Transverse colon (tissue), 4 donors: ENCODE data around the gene LRP8. TPM values are rescaled to one million over a fixed set of nuclear protein-coding genes. Genes with fewer than 3 reads are reported as not detected.

Experiments
- DNase-seq: peaks from one replicate; pipeline ENCODE4 v3.0.0-alpha.2; 2019
- H3K27ac ChIP-seq, 4 donors: fragments of 200-600 bp; sonication (generic); 2 replicates each; pipeline ENCODE4 v1.5.1; 2016 to 2018; ENCODE audit warnings: inconsistent platforms in 4 of 4
- H3K27me3 ChIP-seq: fragments of 200-600 bp; sonication (generic); 2 replicates; pipeline ENCODE4 v1.5.1; 2017; ENCODE audit warnings: inconsistent platforms
- H3K36me3 ChIP-seq, 4 donors: fragments of 200-600 bp; sonication (generic); 2 replicates each; pipeline ENCODE4 v1.5.1; 2017 to 2019; ENCODE audit warnings: inconsistent platforms in 4 of 4
- H3K4me1 ChIP-seq, 4 donors: fragments of 200-600 bp; sonication (generic); 2 replicates each; pipeline ENCODE4 v1.5.1; 2017 to 2020; ENCODE audit warnings: inconsistent platforms in 4 of 4
- H3K4me3 ChIP-seq, 4 donors: fragments of 200-600 bp; sonication (generic); 1 replicate in 1 of 4; 2 replicates in 3 of 4; pipeline versions ENCODE4 v1.5.1 to v1.6.1; 2017 to 2019; ENCODE audit warnings: inconsistent platforms in 4 of 4
- H3K9me3 ChIP-seq, 2 donors: fragments of 200-600 bp; sonication (generic); 2 replicates each; pipeline ENCODE4 v1.5.1; 2017 to 2019; ENCODE audit warnings: inconsistent platforms in 2 of 2
- CTCF ChIP-seq, 5 experiments: fragments of 200-600 bp in 3 of 5; fragments of 450-650 bp in 2 of 5; sonication (generic) in 3 of 5; IDR thresholded peaks; 1 replicate in 2 of 5; 2 replicates in 3 of 5; pipeline ENCODE4 v1.5.1; 2016 to 2017; ENCODE audit warnings: antibody characterized with exemption in 5 of 5, inconsistent platforms in 3 of 5, mild to moderate bottlenecking in 2 of 5, moderate library complexity in 1 of 5
- EP300 ChIP-seq: sonication (generic); formaldehyde crosslinking; IDR thresholded peaks from one replicate; pipeline ENCODE4 v1.6.1; 2017; ENCODE audit warnings: antibody characterized with exemption, low read depth
- POLR2A ChIP-seq: fragments of 450-650 bp; IDR thresholded peaks from one replicate; pipeline ENCODE4 v1.6.1; 2016; ENCODE audit warnings: antibody characterized with exemption, mild to moderate bottlenecking, moderate library complexity
- POLR2AphosphoS5 ChIP-seq, 3 donors: sonication (generic); formaldehyde crosslinking; IDR thresholded peaks; one replicate each; pipeline ENCODE4 v1.6.1; 2016; ENCODE audit warnings: antibody characterized with exemption in 3 of 3
- WGBS, 2 donors: methylation state at CpG; one replicate each; pipeline ENCODE4 v1.1.5; 2018; ENCODE audit warnings: low coverage in 1 of 2; 5-methylcytosine and 5-hydroxymethylcytosine counted together
- in situ Hi-C, 4 donors: fragments of 200-750 bp; cut with MboI; loops; one replicate each; pipeline versions ENCODE4 v1.15.0 to v1.15.1; 2017; ENCODE audit warnings: low sequenced_read_pairs in 3 of 4, low pct_ligation_motif_present in 1 of 4, low pct_unique_long_range_greater_than_20kb in 1 of 4
- intact Hi-C: fragments of 100-400 bp; cut with DNase I; formaldehyde crosslinking; loops from one replicate; pipeline ENCODE4 v1.15.1; 2023; ENCODE audit warnings: low total_unique reads
- total RNA-seq, 4 donors: library from RNA; depleted of rRNA; stranded (reverse); fragments of >200 nt; gene quantifications; one replicate each; pipeline ENCODE4 v1.1.0, GENCODE V29; 2016

LRP8 gene
- total RNA-seq, 4 donors from 2014 or later = 0.37 to 10.7 (median 1.4) TPM

- no peaks in the 10 kb centered on the region for H3K36me3 ChIP-seq
- intact Hi-C loops (no loop called here), in situ Hi-C loops (no loop called here)
- DNase-seq = no peak
- WGBS, 2 donors = 84 to 98% methylated on average over 8 to 11 of the region's 11 CpGs
- H3K9me3 ChIP-seq = no peaks in the 10 kb centered on the region
- no peak overlapping the region for H3K4me3 ChIP-seq
- no peaks in the 10 kb centered on the region for H3K4me1 ChIP-seq
- H3K27me3 ChIP-seq = no peaks in the 10 kb centered on the region
- no peak for TF ChIP-seq EP300
- no peak for TF ChIP-seq POLR2A
- no peak overlapping the region for H3K27ac ChIP-seq
Observed at GRCh38 chr1:53344921-53345838, 17.3 kb upstream of the LRP8 start.

GRCh38 chr1:53343831-53344668 is 16.2 kb upstream of the LRP8 start:
- H3K4me1 ChIP-seq = no peaks in the 10 kb centered on the region
- H3K27ac ChIP-seq = no peak overlapping the region
- no peak overlapping the region for H3K4me3 ChIP-seq
- 80% methylated on average over 9 of the region's 9 CpGs; no CpG with 5 or more reads in 1 of the 2 donors for WGBS, 2 donors
- intact Hi-C loops = loop anchor here (1.0 kb wide), 1 partner anchor 47 kb away; no protein-coding TSS in a partner anchor
- no peaks in the 10 kb centered on the region for H3K27me3 ChIP-seq
- in situ Hi-C loops = no loop called here
- no peaks in the 10 kb centered on the region for H3K9me3 ChIP-seq
- H3K36me3 ChIP-seq = no peaks in the 10 kb centered on the region
- TF ChIP-seq POLR2A (no peak), CTCF (IDR thresholded peaks at IDR 0.05) (no peak), EP300 (no peak)
- DNase-seq = no peak

GRCh38 chr1:53342735-53343470 is 15.0 kb upstream of the LRP8 start:
- 81 to 87% methylated on average over 9 to 10 of the region's 10 CpGs for WGBS, 2 donors
- Histone ChIP-seq H3K4me3 (no peak overlapping the region), H3K36me3 (no peaks in the 10 kb centered on the region), H3K4me1 (no peaks in the 10 kb centered on the region), H3K9me3 (no peaks in the 10 kb centered on the region), H3K27ac (no peak overlapping the region), H3K27me3 (no peaks in the 10 kb centered on the region)
- DNase-seq = no peak
- intact Hi-C loops (loop anchor here (1.0 kb wide), 1 partner anchor 48 kb away; no protein-coding TSS in a partner anchor), in situ Hi-C loops (no loop called here)
- TF ChIP-seq POLR2A = no peak
- no peak for TF ChIP-seq CTCF (IDR thresholded peaks at IDR 0.05)
- TF ChIP-seq POLR2AphosphoS5 (IDR thresholded peaks at IDR 0.05) = no peak
- no peak for TF ChIP-seq EP300

GRCh38 chr1:53341961-53342707 is 14.3 kb upstream of the LRP8 start:
- Histone ChIP-seq H3K4me3 (no peak overlapping the region), H3K9me3 (no peaks in the 10 kb centered on the region), H3K4me1 (no peaks in the 10 kb centered on the region), H3K27me3 (no peaks in the 10 kb centered on the region), H3K36me3 (no peaks in the 10 kb centered on the region), H3K27ac (no peak overlapping the region)
- intact Hi-C loops = no loop called here
- 81 to 100% methylated on average over 1 to 6 of the region's 7 CpGs for WGBS, 2 donors
- TF ChIP-seq POLR2A = no peak
- no peak for TF ChIP-seq EP300
- no peak for TF ChIP-seq CTCF (IDR thresholded peaks at IDR 0.05)
- no peak for TF ChIP-seq POLR2AphosphoS5 (IDR thresholded peaks at IDR 0.05)
- no peak for DNase-seq
- in situ Hi-C loops = no loop called here
